AG20443 (cell line): Measurements from ENCODE around the gene LRRC1.
A peak's percentile ranks its signal among the peaks of the same experiment; 100 is the strongest.
"Not testable (repeated sequence)": the region's sequence is repeated elsewhere in the genome, so short reads cannot be mapped to it uniquely, and the experiment has no call there.

Experiments
- DNase-seq: peaks from one replicate; pipeline ENCODE4 v3.0.0; 2012; ENCODE audit warnings: low spot score, mixed read lengths

Gene LRRC1

GRCh38 chr6:53794720-53795339, at the start of gene LRRC1:
Gene LRRC1 (plus strand): TSS chr6:53795005. CDS start chr6:53795257, 252 bp downstream.
- peak; percentile 98 for DNase-seq

GRCh38 chr6:53746442-53747103, 48.2 kb upstream of the LRRC1 start:
- no peak for DNase-seq

- DNase-seq, result no peak
These were observed 44.7 kb upstream of the LRRC1 start for GRCh38 chr6:53750052-53750650.

- DNase-seq, result no peak
These were observed 43.4 kb upstream of the LRRC1 start for GRCh38 chr6:53751417-53751816.

- no peak for DNase-seq
These were observed 42.4 kb upstream of the LRRC1 start for GRCh38 chr6:53752440-53752839.

- DNase-seq, result peak; percentile 65
These were observed 41.9 kb upstream of the LRRC1 start for GRCh38 chr6:53752856-53753255.

GRCh38 chr6:53754330-53754729, 40.5 kb upstream of the LRRC1 start:
- no peak for DNase-seq

GRCh38 chr6:53756396-53756795, 38.4 kb upstream of the LRRC1 start:
- DNase-seq, result no peak

GRCh38 chr6:53758496-53758895, 36.3 kb upstream of the LRRC1 start:
- DNase-seq, result no peak

GRCh38 chr6:53761036-53761435, 33.8 kb upstream of the LRRC1 start:
- DNase-seq, result no peak

- no peak for DNase-seq
These were observed 29.5 kb upstream of the LRRC1 start for GRCh38 chr6:53765270-53765669.

GRCh38 chr6:53766930-53767329, 27.9 kb upstream of the LRRC1 start:
- no peak for DNase-seq

- DNase-seq, result no peak
These were observed 26.9 kb upstream of the LRRC1 start for GRCh38 chr6:53767941-53768340.

GRCh38 chr6:53768636-53769035, 26.2 kb upstream of the LRRC1 start:
- no peak for DNase-seq

- no peak for DNase-seq
These were observed 24.0 kb upstream of the LRRC1 start for GRCh38 chr6:53770780-53771249.

GRCh38 chr6:53771785-53772624, 22.8 kb upstream of the LRRC1 start:
- DNase-seq, result peak; percentile 58

GRCh38 chr6:53773044-53773696, 21.6 kb upstream of the LRRC1 start:
- no peak for DNase-seq

GRCh38 chr6:53776152-53776551, 18.7 kb upstream of the LRRC1 start:
- not testable (repeated sequence) for DNase-seq

- not testable (repeated sequence) for DNase-seq
These were observed 9.8 kb upstream of the LRRC1 start for GRCh38 chr6:53784991-53785390.

- no peak for DNase-seq
These were observed 8.0 kb upstream of the LRRC1 start for GRCh38 chr6:53786832-53787231.

- DNase-seq, result no peak
These were observed 3.9 kb upstream of the LRRC1 start for GRCh38 chr6:53790886-53791285.

- no peak for DNase-seq
These were observed 2.8 kb upstream of the LRRC1 start for GRCh38 chr6:53792016-53792415.
